Body of pancreas (tissue), 4 donors: Measurements from ENCODE around the gene AP1S2.

Source experiments
- CTCF ChIP-seq, 7 experiments: fragments of 450-650 bp in 4 of 7; fragments of 200-600 bp in 3 of 7; sonication (generic) in 3 of 7; IDR thresholded peaks; one replicate each; pipeline ENCODE4 v1.5.1; 2016 to 2019; ENCODE audit warnings: antibody characterized with exemption in 7 of 7
- POLR2A ChIP-seq, 3 donors: fragments of 450-650 bp; IDR thresholded peaks; one replicate each; pipeline ENCODE4 v1.6.1; 2016; ENCODE audit warnings: antibody characterized with exemption in 3 of 3, mild to moderate bottlenecking in 2 of 3

GRCh38 chrX:15816438-15816809 is 38.2 kb downstream of the AP1S2 start:
- no peak for TF ChIP-seq CTCF (IDR thresholded peaks at IDR 0.05)
- TF ChIP-seq POLR2A (IDR thresholded peaks at IDR 0.05): no peak
